Neural progenitor cell (in vitro differentiated cells): ENCODE measurements around the gene RARRES2. TPM values are rescaled to one million over a fixed set of nuclear protein-coding genes. Genes with fewer than 3 reads are reported as not detected.

Source experiments
- DNase-seq: peaks from one replicate; pipeline ENCODE4 v3.0.0-alpha.2; 2016; ENCODE audit warnings: low spot score
- H2AFZ ChIP-seq: fragments of 200-600 bp; sonication (generic); replicated peaks from 2 replicates; pipeline ENCODE4 v1.6.1; 2016; ENCODE audit warnings: antibody characterized with exemption
- H3F3A ChIP-seq: fragments of 200-600 bp; sonication (generic); 2 replicates; pipeline ENCODE4 v1.6.1; 2016; ENCODE audit warnings: antibody characterized with exemption, low read depth
- H3K27ac ChIP-seq: fragments of 200-600 bp; sonication (generic); 2 replicates; pipeline ENCODE4 v1.5.1; 2016; ENCODE audit warnings: mild to moderate bottlenecking
- H3K27me3 ChIP-seq: fragments of 200-600 bp; sonication (generic); 2 replicates; pipeline ENCODE4 v1.6.1; 2016; ENCODE audit warnings: mild to moderate bottlenecking, moderate library complexity
- H3K36me3 ChIP-seq: fragments of 200-600 bp; sonication (generic); 2 replicates; pipeline ENCODE4 v1.5.1; 2016
- H3K4me1 ChIP-seq: fragments of 200-600 bp; sonication (generic); 2 replicates; pipeline ENCODE4 v1.6.1; 2016; ENCODE audit warnings: mixed run types
- H3K4me2 ChIP-seq: fragments of 200-600 bp; sonication (generic); 2 replicates; pipeline ENCODE4 v1.6.1; 2016
- H3K4me3 ChIP-seq: fragments of 200-600 bp; sonication (generic); 2 replicates; pipeline ENCODE4 v1.5.1; 2016
- H3K79me2 ChIP-seq: fragments of 200-600 bp; sonication (generic); 2 replicates; pipeline ENCODE4 v1.6.1; 2016; ENCODE audit warnings: low read depth
- H3K9ac ChIP-seq: fragments of 200-600 bp; sonication (generic); 2 replicates; pipeline ENCODE4 v1.6.1; 2016
- H3K9me3 ChIP-seq: fragments of 200-600 bp; sonication (generic); 2 replicates; pipeline ENCODE4 v1.5.1; 2016; ENCODE audit warnings: low read depth
- H4K20me1 ChIP-seq: fragments of 200-600 bp; sonication (generic); 2 replicates; pipeline ENCODE4 v1.6.1; 2016; ENCODE audit warnings: low read depth
- H3K27ac Mint-ChIP-seq: 3 replicates; pipeline ENCODE4 v1.8.0; 2021; ENCODE audit warnings: mixed read lengths
- H3K27me3 Mint-ChIP-seq: 2 replicates; pipeline ENCODE4 v1.8.0; 2022; ENCODE audit warnings: low read depth, mild to moderate bottlenecking, inconsistent platforms, moderate library complexity, mixed read lengths; ENCODE audit not compliant: insufficient read depth
- H3K36me3 Mint-ChIP-seq: 3 replicates; pipeline ENCODE4 v1.8.0; 2021; ENCODE audit warnings: mixed read lengths
- H3K4me1 Mint-ChIP-seq: 3 replicates; pipeline ENCODE4 v1.8.0; 2021; ENCODE audit warnings: mixed read lengths
- H3K4me3 Mint-ChIP-seq: 3 replicates; pipeline ENCODE4 v1.8.0; 2021; ENCODE audit warnings: mild to moderate bottlenecking, moderate library complexity, mixed read lengths
- H3K9me3 Mint-ChIP-seq: 3 replicates; pipeline ENCODE4 v1.8.0; 2020; ENCODE audit warnings: mixed read lengths
- EZH2 ChIP-seq: fragments of 200-600 bp; sonication (generic); IDR thresholded peaks from 2 replicates; pipeline ENCODE4 v1.6.1; 2017; ENCODE audit warnings: antibody characterized with exemption, mild to moderate bottlenecking, moderate library complexity
- EZH2phosphoT487 ChIP-seq: fragments of 200-600 bp; sonication (generic); IDR thresholded peaks from 2 replicates; pipeline ENCODE4 v1.6.1; 2017; ENCODE audit warnings: antibody characterized with exemption
- total RNA-seq: library from RNA; depleted of rRNA; stranded (reverse); fragments of >200 nt; gene quantifications from 2 replicates; pipeline ENCODE4 v1.2.3, GENCODE V29; 2015; ENCODE audit warnings: low replicate concordance
- TF ChIP-seq, protein P1 (sequence below): fragments of 200-600 bp; sonication (generic); IDR thresholded peaks from 2 replicates; pipeline ENCODE4 v1.5.1; 2017; ENCODE audit warnings: antibody characterized with exemption, mild to moderate bottlenecking

Gene RARRES2
- total RNA-seq, 1 donor from 2014 or later: 0.19 TPM

DNA sequence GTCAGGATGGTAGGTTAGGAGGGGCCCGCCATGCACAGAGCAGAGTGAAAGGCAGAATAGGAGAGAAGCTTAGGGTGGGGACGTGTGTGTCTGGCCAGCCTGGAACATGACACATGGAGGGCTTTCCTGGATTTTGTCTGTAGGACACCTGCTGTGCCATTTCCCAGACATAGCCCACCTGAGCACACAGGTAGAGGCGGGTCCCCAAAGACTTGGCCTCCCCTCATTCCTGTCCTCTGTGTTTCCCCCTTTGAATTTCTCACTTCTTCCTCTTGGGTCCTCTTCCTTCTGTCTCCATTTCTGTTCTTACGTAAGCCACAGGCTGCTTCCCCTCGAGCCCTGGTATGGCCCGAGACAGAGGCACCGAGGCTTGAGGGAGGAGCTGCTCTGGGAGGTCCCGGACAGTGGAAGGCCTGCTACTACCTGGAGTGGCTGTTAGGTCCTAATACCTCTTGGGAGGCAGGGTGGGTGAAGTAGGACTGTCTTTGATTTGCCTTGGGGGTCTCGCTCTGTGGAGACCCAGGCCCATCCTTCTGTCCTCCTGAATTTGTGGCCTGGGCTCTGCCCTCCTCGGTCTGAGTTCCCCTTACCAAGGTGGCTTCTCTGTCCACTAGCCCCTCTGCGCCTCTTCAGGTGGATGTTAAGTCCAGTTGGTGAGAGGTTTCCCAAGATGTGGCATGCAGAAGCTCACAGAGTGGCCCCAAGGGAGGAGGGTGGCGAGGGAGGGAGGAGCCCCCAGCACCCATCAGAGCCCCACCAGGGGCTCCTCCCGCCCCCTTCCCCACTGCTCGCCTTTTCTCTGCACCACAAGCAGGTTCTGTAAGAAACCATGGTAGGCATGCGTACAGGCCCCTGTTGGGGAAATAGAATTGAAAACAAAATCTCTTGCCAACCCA, 43.2 kb upstream of the RARRES2 start:
- Histone ChIP-seq H4K20me1 (peaks cover 45% of the 10 kb centered on the region), H3K9ac (no peak overlapping the region), H3K36me3 (no peaks in the 10 kb centered on the region), H3K4me3 (peak overlapping the region; percentile 47), H3K27me3 (no peaks in the 10 kb centered on the region), H2AFZ (no peak overlapping the region), H3K4me2 (peak overlapping the region; percentile 89), H3K4me1 (peaks cover 75% of the 10 kb centered on the region), H3K27ac (peak overlapping the region; percentile 94), H3K9me3 (no peaks in the 10 kb centered on the region), H3F3A (peaks cover 50% of the 10 kb centered on the region), H3K79me2 (peaks cover 96% of the 10 kb centered on the region)
- no peak for TF ChIP-seq EZH2
- no peak for TF ChIP-seq EZH2phosphoT487
- TF ChIP-seq, protein P1, sequence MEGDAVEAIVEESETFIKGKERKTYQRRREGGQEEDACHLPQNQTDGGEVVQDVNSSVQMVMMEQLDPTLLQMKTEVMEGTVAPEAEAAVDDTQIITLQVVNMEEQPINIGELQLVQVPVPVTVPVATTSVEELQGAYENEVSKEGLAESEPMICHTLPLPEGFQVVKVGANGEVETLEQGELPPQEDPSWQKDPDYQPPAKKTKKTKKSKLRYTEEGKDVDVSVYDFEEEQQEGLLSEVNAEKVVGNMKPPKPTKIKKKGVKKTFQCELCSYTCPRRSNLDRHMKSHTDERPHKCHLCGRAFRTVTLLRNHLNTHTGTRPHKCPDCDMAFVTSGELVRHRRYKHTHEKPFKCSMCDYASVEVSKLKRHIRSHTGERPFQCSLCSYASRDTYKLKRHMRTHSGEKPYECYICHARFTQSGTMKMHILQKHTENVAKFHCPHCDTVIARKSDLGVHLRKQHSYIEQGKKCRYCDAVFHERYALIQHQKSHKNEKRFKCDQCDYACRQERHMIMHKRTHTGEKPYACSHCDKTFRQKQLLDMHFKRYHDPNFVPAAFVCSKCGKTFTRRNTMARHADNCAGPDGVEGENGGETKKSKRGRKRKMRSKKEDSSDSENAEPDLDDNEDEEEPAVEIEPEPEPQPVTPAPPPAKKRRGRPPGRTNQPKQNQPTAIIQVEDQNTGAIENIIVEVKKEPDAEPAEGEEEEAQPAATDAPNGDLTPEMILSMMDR: no peak
- Mint-ChIP-seq H3K4me3 (peak overlapping the region; percentile 79), H3K27me3 (peaks cover 11% of the 10 kb centered on the region), H3K36me3 (peaks cover 12% of the 10 kb centered on the region), H3K9me3 (no peaks in the 10 kb centered on the region), H3K4me1 (peaks cover 86% of the 10 kb centered on the region), H3K27ac (peak overlapping the region; percentile 99)
- peak; percentile 41 for DNase-seq

DNA sequence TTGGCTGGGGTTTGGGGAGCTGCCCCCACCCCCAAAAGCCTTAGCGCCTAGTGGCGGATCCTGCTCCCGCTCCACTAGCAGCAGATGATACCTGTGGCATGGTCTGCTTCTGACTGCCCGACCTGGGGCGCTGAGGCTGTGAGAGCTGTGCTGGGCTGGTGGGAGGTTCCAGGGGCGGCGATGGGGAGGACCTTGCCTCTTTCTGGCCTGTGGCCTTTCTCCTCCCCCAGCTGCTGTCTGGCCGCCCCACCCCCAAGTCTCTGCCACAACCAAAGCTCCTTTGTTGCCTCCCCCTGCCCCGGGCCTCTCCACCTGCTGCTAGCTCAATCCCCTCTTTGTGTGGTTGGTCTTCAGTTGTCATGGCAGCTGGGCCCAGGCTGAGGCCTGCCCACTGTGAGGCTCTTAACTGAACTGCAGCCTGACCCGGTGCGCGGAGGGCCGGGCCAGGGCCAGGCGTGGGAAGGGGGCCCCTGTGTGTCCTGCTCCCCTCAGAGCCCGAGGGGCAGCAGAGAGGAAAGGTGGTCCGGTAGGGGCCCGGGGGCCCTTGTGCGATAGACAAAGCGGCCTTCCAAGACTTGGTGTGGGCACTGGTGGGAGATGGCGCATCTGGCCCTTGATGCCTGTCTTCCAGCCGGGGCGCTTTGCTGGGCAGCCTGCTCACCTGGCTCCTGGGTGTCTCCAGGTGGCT, 42.4 kb upstream of the RARRES2 start:
- Histone ChIP-seq H3K9me3 (no peaks in the 10 kb centered on the region), H3K4me1 (peaks cover 75% of the 10 kb centered on the region), H3K36me3 (no peaks in the 10 kb centered on the region), H3K4me2 (peak overlapping the region; percentile 89), H3K4me3 (peak overlapping the region; percentile 47), H3K27ac (peak overlapping the region; percentile 94), H3K79me2 (peaks cover 92% of the 10 kb centered on the region), H3K27me3 (no peaks in the 10 kb centered on the region), H4K20me1 (peaks cover 45% of the 10 kb centered on the region), H2AFZ (no peak overlapping the region), H3K9ac (no peak overlapping the region), H3F3A (peaks cover 56% of the 10 kb centered on the region)
- H3K4me3 Mint-ChIP-seq: peak overlapping the region; percentile 79
- no peaks in the 10 kb centered on the region for H3K9me3 Mint-ChIP-seq
- DNase-seq: peak; percentile 98
- TF ChIP-seq EZH2: peak; percentile 24
- no peak for TF ChIP-seq EZH2phosphoT487
- peaks cover 86% of the 10 kb centered on the region for H3K4me1 Mint-ChIP-seq
- peaks cover 12% of the 10 kb centered on the region for H3K27me3 Mint-ChIP-seq
- H3K36me3 Mint-ChIP-seq: peaks cover 10% of the 10 kb centered on the region
- peak overlapping the region; percentile 99 for H3K27ac Mint-ChIP-seq

DNA sequence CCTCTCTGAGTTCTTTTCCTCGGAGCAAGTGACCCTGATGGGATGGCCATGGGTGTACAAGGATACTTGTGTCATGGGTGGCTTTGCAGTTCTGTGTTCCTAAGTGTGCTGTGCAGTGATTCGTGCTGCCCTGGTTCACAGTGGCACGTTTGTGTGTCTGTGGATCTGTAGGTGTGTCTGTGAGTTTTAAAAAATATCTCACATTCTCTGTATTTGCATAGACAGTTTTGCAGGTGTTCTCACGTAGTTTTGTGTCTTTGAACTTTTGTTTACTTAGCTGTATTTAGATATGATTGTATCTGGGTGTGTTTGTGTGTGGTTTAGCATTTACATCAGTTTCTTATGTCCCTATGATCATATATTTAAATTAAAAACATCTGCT, 41.4 kb upstream of the RARRES2 start:
- no peaks in the 10 kb centered on the region for H3K36me3 ChIP-seq
- peaks cover 43% of the 10 kb centered on the region for H4K20me1 ChIP-seq
- no peak for DNase-seq
- TF ChIP-seq, protein P1: no peak
- TF ChIP-seq EZH2 (no peak), EZH2phosphoT487 (no peak)
- no peak overlapping the region for H2AFZ ChIP-seq
- peaks cover 82% of the 10 kb centered on the region for H3K79me2 ChIP-seq
- Mint-ChIP-seq H3K4me1 (peaks cover 82% of the 10 kb centered on the region), H3K27me3 (peaks cover 15% of the 10 kb centered on the region), H3K4me3 (peak overlapping the region; percentile 79), H3K36me3 (peaks cover 8% of the 10 kb centered on the region), H3K9me3 (no peaks in the 10 kb centered on the region), H3K27ac (peak overlapping the region; percentile 99)
- H3K27me3 ChIP-seq: no peaks in the 10 kb centered on the region
- peak overlapping the region; percentile 84 for H3K27ac ChIP-seq
- peaks cover 66% of the 10 kb centered on the region for H3F3A ChIP-seq
- H3K4me3 ChIP-seq: peak overlapping the region; percentile 36
- H3K9me3 ChIP-seq: no peaks in the 10 kb centered on the region
- peaks cover 68% of the 10 kb centered on the region for H3K4me1 ChIP-seq
- H3K4me2 ChIP-seq: peak overlapping the region; percentile 79
- H3K9ac ChIP-seq: no peak overlapping the region
